Stimulated activated naive CD8-positive, alpha-beta T cell treated with anti-CD3 and anti-CD28 coated beads, Interleukin-15, Interleukin-2, amounts not matched to agents 100 ng/mL and 50 ng/mL, for 24 hours (primary cell): ENCODE measurements around the gene CARMIL3.
"Not testable (repeated sequence)": the region's sequence is repeated elsewhere in the genome, so short reads cannot be mapped to it uniquely, and the experiment has no call there.

Experiments
- H3K27ac Mint-ChIP-seq: one replicate; pipeline ENCODE4 v1.8.0; 2021; ENCODE audit warnings: mild to moderate bottlenecking, mixed read lengths
- H3K27me3 Mint-ChIP-seq: one replicate; pipeline ENCODE4 v1.8.0; 2021; ENCODE audit warnings: mixed read lengths
- H3K36me3 Mint-ChIP-seq: one replicate; pipeline ENCODE4 v1.8.0; 2021; ENCODE audit warnings: low read depth, mixed read lengths
- H3K4me1 Mint-ChIP-seq: one replicate; pipeline ENCODE4 v1.8.0; 2021; ENCODE audit warnings: low read depth, mixed read lengths
- H3K4me3 Mint-ChIP-seq: one replicate; pipeline ENCODE4 v1.8.0; 2021; ENCODE audit warnings: mild to moderate bottlenecking, mixed read lengths
- H3K9me3 Mint-ChIP-seq: one replicate; pipeline ENCODE4 v1.8.0; 2021; ENCODE audit warnings: mixed read lengths

CARMIL3 gene, protein sequence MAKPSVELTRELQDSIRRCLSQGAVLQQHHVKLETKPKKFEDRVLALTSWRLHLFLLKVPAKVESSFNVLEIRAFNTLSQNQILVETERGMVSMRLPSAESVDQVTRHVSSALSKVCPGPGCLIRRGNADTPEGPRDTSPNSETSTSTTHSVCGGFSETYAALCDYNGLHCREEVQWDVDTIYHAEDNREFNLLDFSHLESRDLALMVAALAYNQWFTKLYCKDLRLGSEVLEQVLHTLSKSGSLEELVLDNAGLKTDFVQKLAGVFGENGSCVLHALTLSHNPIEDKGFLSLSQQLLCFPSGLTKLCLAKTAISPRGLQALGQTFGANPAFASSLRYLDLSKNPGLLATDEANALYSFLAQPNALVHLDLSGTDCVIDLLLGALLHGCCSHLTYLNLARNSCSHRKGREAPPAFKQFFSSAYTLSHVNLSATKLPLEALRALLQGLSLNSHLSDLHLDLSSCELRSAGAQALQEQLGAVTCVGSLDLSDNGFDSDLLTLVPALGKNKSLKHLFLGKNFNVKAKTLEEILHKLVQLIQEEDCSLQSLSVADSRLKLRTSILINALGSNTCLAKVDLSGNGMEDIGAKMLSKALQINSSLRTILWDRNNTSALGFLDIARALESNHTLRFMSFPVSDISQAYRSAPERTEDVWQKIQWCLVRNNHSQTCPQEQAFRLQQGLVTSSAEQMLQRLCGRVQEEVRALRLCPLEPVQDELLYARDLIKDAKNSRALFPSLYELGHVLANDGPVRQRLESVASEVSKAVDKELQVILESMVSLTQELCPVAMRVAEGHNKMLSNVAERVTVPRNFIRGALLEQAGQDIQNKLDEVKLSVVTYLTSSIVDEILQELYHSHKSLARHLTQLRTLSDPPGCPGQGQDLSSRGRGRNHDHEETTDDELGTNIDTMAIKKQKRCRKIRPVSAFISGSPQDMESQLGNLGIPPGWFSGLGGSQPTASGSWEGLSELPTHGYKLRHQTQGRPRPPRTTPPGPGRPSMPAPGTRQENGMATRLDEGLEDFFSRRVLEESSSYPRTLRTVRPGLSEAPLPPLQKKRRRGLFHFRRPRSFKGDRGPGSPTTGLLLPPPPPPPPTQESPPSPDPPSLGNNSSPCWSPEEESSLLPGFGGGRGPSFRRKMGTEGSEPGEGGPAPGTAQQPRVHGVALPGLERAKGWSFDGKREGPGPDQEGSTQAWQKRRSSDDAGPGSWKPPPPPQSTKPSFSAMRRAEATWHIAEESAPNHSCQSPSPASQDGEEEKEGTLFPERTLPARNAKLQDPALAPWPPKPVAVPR (N-terminal part only)

DNA sequence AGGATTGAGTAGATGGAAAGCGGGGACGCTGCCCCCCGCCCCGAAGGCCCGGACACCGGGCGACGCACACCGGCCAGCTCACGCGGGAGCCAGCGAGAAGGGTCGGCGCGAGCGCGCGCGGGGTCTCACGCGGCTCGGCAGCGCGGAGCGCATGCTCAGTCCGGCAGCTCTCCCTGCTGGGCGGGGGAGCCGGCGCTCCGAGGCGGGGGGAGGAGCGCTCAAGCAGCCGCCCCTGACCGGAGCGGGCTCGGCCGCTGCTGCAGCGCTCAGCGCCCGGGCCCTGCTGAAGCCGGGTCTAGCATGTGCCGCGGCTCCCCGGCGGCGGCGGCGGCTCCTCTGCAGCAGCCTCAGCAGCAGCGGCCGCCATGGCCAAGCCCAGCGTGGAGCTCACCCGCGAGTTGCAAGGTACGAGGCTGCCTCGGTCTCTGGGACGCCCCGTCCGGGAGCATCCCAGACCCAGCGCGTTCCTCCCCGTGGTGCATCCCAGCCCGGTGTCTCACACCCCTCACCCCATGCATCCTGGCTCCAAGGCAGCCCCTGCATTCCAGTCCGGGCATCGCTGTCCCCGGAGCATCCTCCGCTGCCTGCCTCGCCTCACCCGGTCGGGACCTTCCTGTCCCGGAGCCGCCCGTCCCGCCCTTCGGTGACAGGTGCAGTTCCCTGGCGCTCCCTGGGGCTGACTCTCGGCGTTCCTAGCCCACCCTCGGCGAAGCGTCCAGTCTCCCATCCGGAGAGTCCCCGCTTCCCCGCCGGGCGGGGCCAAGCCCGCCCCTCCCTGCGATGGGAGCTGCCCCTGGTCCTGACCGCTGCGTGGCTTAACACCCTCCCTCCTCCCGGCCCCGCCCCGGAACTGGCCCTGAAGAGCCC is at the start of gene CARMIL3:
CARMIL3 (plus strand) TSS at position 221 of the 867 bp plus-strand sequence; CDS start at position 366, 145 bp downstream.
- H3K36me3 Mint-ChIP-seq, result no peaks in the 10 kb centered on the region
- H3K4me1 Mint-ChIP-seq, result peaks cover 29% of the 10 kb centered on the region
- peaks cover 25% of the 10 kb centered on the region for H3K27me3 Mint-ChIP-seq
- peak within 1 kb of the TSS; percentile 75 for H3K27ac Mint-ChIP-seq
- no peaks in the 10 kb centered on the region for H3K9me3 Mint-ChIP-seq
- peak within 1 kb of the TSS; percentile 71 for H3K4me3 Mint-ChIP-seq

DNA sequence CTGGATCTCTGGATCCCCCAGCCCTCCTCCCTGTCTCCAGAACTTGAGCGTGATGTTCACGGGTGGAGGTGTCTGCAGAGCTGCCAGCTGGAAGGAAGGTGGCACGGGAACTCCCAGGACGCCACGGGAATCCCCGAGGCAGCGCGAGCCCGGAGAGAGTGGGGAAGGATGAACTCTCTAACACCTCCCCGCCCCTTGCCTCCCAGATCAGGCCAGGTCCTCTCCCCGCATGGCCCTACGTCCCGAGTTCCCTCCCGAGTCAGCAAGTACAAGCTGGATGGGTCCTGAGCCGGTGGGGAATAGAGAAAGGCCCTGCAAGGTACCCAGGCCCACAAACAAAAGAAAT is 45.4 kb upstream of the CARMIL3 start:
- H3K4me3 Mint-ChIP-seq, H3K27me3 Mint-ChIP-seq, H3K27ac Mint-ChIP-seq, H3K36me3 Mint-ChIP-seq, H3K9me3 Mint-ChIP-seq: not testable (repeated sequence)
- H3K4me1 Mint-ChIP-seq, result peaks cover 35% of the 10 kb centered on the region

DNA sequence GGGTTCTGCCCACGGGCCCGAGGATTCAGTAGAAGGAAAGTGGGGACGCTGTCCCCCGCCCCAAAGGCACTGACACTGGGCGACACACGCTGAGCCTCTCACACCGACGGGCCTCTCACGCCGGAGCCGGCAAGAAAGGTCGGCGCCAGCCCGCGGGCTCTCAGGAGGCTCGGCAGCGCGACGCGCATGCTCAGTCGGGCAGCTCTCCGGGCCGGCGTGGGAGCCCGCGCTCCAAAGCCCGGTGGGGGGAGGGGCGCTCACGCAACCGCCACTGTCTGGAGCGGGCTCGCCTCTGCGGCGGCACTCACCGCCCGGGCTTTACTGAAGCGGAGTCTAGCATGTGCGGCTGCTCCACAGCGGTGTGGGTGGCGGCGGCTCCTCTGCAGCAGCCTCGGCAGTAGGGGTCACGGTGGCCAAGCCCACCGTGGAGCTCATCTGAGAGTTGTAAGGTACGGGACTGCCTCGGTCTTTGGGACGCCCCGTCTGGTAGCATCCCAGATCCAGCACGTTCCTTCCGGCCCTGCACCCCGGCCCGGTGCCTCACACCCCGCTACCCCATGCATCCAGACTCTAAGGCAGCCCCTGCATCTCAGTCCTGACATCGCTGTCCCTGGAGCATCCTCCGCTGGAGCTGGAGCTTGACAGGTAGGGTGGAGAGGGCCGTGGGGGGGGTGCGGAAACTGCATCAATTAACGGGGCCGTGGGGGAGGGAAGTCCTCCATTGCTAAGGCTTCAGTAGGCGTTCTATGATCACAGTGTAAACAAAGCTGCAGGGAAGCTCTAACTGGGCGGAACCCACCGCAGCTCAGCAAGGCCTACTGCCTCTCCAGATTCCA is 44.8 kb upstream of the CARMIL3 start:
- not testable (repeated sequence) for H3K27ac Mint-ChIP-seq, H3K36me3 Mint-ChIP-seq, H3K27me3 Mint-ChIP-seq, H3K9me3 Mint-ChIP-seq
- H3K4me3 Mint-ChIP-seq, result peak overlapping the region; percentile 63
- H3K4me1 Mint-ChIP-seq, result peaks cover 35% of the 10 kb centered on the region

DNA sequence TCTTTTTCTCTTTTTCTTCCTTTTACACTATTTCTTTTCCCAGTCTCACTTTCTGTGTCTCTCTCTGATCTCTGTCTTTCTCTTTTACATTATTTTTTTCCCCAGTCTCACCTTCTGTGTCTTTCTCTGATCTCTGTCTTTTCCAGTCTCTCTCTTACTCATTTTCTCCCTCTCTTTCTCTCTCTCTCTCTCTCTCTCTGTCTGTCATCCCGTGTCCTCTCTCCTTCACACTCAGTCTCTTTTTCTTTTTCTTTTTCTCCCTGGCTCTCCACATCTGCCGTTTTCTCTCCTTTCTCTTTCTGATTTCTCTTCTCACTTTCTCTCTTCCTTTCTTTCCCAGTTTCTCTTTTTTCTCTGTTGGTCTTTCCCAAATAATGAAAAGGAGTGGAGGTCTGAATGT is 40.8 kb upstream of the CARMIL3 start:
- Mint-ChIP-seq H3K9me3 (no peaks in the 10 kb centered on the region), H3K27me3 (no peaks in the 10 kb centered on the region), H3K4me3 (peak overlapping the region; percentile 19), H3K27ac (peak overlapping the region; percentile 78), H3K36me3 (no peaks in the 10 kb centered on the region), H3K4me1 (peaks cover 35% of the 10 kb centered on the region)

DNA sequence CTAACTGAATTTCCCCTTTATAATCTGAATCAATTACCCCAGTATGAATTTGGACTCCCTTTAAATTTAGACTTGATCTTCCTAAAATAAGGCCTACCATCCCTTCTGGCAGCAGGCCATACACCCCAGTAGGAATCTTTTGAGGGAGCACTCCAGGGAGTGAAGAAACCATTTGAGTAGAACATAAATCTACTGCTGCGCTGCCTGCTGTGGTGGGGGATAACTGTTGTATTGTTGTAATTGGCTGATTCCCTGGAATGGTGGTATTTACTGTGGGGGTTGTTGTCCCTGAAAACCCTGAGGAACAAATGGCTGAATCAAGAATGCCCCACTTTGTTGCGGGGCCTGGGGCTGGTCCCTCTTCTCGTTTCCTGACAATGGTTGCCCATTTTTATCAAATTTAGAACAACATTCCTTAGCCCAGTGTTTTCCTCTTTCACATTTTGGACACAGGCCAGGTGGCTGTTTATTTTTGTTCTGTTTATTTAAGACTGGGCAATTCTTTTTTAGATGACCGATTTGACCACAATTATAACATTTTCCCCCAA is 39.0 kb upstream of the CARMIL3 start:
- peaks cover 34% of the 10 kb centered on the region for H3K4me1 Mint-ChIP-seq
- H3K4me3 Mint-ChIP-seq, H3K9me3 Mint-ChIP-seq, H3K27ac Mint-ChIP-seq, H3K27me3 Mint-ChIP-seq, H3K36me3 Mint-ChIP-seq: not testable (repeated sequence)

DNA sequence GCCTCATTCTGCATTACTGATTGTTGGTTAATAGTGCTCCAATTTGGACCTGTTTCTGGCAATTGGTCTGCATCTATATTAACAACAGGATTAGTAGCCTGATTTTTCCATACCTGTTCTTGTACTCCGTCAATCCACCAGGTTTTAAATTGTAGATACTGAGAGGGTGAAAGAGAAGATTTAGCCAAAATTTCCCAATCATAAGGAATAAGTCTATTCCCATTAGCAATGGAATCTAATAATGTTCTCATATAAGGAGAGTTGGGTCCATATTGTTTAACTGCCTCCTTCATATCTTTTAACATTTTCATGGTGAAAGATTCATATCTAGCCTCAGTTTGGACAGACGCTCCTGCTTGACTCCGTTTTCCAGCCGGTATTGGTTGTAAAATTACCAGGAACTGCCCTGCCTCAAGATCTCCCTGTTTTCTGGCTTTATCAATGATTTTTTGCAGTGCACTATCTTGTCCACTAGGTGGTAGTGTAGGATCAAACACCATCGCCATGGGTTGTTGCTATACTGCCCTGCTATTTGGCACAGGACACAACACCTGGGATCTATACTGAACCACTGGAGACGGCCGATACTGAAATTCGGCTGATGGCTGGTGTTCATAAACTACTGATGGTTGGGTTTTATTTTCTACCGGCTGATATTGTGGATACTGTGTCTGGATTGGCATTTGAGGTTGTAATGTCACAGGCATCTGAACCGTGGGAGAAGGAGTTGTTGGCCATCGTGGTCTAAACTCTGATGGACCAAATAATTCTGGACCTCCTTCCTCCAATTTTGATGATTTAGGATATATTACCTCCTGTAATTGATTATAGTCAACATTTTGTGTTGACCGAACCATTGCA is 37.9 kb upstream of the CARMIL3 start:
- no peak overlapping the region for H3K4me3 Mint-ChIP-seq
- no peak overlapping the region for H3K27ac Mint-ChIP-seq
- no peaks in the 10 kb centered on the region for H3K9me3 Mint-ChIP-seq
- H3K4me1 Mint-ChIP-seq, result peaks cover 23% of the 10 kb centered on the region
- no peaks in the 10 kb centered on the region for H3K27me3 Mint-ChIP-seq
- H3K36me3 Mint-ChIP-seq, result no peaks in the 10 kb centered on the region

DNA sequence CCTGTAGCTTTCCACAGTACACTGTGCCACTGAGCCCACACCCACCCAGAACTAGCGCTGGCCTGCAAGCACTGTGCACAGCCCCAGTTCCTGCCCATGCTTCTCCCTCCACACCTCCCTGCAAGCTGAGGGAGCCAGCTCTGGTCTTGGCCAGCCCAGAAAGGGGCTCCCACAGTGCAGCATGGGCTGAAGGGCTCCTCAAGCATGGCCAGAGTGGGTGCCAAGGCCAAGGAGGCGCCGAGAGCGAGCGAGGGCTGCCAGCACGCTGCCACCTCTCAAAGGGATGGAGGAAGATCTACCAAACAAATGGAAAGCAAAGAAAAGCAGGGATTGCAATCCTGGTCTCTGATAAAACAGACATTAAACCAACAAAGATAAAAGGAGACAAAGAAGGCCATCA is 36.1 kb upstream of the CARMIL3 start:
- H3K9me3 Mint-ChIP-seq, H3K36me3 Mint-ChIP-seq, H3K4me3 Mint-ChIP-seq, H3K27me3 Mint-ChIP-seq, H3K27ac Mint-ChIP-seq, H3K4me1 Mint-ChIP-seq: not testable (repeated sequence)

DNA sequence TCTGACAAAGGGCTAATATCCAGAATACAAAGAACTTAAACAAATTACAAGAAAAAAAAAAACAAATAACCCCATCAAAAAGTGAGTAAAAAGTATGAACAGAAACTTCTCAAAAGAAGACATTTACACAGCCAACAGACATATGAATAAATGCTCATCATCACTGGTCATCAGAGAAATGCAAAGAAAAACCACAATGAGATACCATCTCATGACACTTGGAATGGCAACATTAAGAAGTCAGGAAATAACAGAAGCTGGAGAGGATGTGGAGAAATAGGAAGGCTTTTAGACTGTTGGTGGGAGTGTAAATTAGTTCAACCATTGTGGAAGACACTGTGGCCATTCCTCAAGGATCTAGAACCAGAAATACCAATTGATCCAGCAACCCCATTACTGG is 32.8 kb upstream of the CARMIL3 start:
- not testable (repeated sequence) for H3K9me3 Mint-ChIP-seq, H3K27ac Mint-ChIP-seq, H3K27me3 Mint-ChIP-seq, H3K4me3 Mint-ChIP-seq, H3K36me3 Mint-ChIP-seq, H3K4me1 Mint-ChIP-seq

DNA sequence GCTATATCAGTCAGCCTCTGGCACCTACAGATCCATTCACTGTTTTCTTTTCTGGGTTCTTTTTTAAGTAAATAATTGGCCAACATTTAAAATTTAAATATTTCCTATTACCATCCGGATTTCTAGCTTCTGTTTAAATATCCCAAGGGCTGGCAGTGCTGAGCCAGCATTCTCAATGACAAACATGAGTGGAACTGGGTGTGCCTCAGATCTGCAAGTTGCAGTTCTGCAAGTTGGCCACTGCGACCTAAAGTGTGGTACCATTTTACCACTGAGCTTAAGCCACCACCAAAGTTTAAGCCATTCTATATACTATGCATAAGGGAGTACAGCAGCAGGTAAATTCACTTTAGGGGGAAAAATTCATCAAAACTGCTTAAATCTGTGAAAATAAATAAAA is 31.9 kb upstream of the CARMIL3 start:
- H3K9me3 Mint-ChIP-seq, H3K27ac Mint-ChIP-seq, H3K36me3 Mint-ChIP-seq, H3K27me3 Mint-ChIP-seq, H3K4me3 Mint-ChIP-seq, H3K4me1 Mint-ChIP-seq: not testable (repeated sequence)

DNA sequence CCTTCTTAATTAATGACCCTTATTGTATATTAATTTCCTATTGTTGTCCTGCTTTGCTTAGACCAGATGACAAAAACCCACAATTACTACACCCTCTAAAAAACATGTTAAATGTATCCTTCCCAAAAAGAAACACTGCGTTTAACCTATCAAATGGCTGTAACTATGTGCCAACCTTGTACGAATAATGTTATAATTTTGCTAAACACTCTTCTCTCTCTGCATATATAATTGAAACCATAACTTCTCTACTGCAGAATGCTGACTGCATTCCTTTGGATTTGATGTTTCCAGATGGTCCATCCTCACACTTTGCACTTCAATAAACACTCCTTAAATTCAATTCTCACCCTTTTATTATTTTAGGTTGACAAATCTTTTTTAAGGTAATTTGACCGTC is 31.3 kb upstream of the CARMIL3 start:
- H3K36me3 Mint-ChIP-seq, H3K4me3 Mint-ChIP-seq, H3K4me1 Mint-ChIP-seq, H3K9me3 Mint-ChIP-seq, H3K27me3 Mint-ChIP-seq, H3K27ac Mint-ChIP-seq: not testable (repeated sequence)

DNA sequence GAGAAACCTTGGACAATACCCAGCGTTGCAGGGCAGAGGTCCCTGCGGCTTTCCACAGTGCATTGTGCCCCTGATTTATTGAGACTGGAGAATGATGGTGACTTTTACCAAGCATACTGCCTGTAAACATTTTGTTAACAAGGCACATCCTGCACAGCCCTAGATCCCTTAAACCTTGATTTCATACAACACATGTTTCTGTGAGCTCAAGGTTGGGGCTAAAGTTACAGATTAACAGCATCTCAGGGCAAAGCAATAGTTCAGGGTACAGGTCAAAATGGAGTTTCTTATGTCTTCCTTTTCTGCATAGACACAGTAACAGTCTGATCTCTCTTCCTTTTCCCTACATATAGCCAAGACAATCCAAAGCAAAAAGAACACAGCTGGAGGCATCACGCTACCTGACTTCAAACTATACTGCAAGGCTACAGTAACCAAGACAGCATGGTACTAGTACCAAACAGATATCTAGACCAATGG is 26.8 kb upstream of the CARMIL3 start:
- H3K36me3 Mint-ChIP-seq, H3K27me3 Mint-ChIP-seq, H3K9me3 Mint-ChIP-seq, H3K4me1 Mint-ChIP-seq, H3K27ac Mint-ChIP-seq, H3K4me3 Mint-ChIP-seq: not testable (repeated sequence)

DNA sequence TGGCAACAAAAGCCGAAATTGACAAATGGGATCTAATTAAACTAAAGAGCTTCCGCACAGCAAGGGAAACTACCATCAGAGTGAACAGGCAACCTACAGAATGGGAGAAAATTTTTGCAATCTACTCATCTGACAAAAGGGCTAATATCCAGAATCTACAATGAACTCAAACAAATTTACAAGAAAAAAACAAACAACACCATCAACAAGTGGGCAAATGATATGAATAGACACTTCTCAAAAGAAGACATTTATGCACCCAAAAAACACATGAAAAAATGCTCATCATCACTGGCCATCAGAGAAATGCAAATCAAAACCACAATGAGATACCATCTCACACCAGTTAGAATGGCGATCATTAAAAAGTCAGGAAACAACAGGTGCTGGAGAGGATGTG is 22.1 kb upstream of the CARMIL3 start:
- not testable (repeated sequence) for H3K27ac Mint-ChIP-seq, H3K36me3 Mint-ChIP-seq

DNA sequence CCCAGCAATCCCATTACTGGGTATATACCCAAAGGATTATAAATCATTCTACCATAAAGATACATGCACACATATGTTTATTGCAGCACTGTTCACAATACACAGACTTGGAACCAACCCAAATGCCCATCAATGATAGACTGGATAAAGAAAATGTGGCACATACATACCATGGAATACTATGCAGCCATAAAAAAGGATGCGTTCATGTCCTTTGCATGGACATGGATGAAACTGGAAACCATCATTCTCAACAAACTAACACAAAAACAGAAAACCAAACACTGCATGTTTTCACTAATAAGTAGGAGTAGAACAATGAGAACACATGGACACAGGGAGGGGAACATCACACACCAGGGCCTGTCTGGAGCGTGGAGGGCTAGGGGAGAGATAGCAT is 20.5 kb upstream of the CARMIL3 start:
- H3K36me3 Mint-ChIP-seq, H3K4me3 Mint-ChIP-seq, H3K9me3 Mint-ChIP-seq, H3K27me3 Mint-ChIP-seq, H3K4me1 Mint-ChIP-seq, H3K27ac Mint-ChIP-seq: not testable (repeated sequence)

More for the DNA sequence above, 22.1 kb upstream of the CARMIL3 start:
- not testable (repeated sequence) for H3K9me3 Mint-ChIP-seq, H3K27me3 Mint-ChIP-seq, H3K4me3 Mint-ChIP-seq, H3K4me1 Mint-ChIP-seq
